Activated CD8-positive, alpha-beta memory T cell treated with anti-CD3 and anti-CD28 coated beads for 48 hours (primary cell): ENCODE data around the gene FLVCR1.

Source experiments
- DNase-seq, 3 experiments: peaks; one replicate each; pipeline ENCODE4 v3.0.0-alpha.2; 2020; ENCODE audit warnings: low read depth in 2 of 3, low spot score in 2 of 3

FLVCR1 gene

DNA sequence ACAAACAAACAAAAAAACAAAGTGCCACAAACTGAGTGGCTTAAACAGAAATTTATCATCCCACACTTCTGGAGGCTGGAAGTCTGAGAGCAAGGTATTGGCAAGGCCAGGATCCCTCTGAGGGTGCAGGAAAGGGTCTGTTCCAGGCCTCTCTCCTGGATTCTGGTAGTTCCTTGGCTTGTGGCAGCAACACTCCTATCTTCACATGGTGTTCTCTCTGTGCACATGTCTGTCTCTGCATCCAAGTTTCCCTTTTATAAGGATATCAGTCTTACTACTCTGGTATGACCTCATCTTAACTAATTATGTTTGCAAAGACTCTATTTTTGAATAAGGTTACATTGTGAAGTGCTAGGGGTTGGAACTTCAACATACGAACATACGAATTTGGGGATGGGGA is 87.0 kb downstream of the FLVCR1 start:
- DNase-seq, result no peak

- no peak for DNase-seq
Observed at GRCh38 chr1:212945463-212946160, 87.5 kb downstream of the FLVCR1 start.

DNA sequence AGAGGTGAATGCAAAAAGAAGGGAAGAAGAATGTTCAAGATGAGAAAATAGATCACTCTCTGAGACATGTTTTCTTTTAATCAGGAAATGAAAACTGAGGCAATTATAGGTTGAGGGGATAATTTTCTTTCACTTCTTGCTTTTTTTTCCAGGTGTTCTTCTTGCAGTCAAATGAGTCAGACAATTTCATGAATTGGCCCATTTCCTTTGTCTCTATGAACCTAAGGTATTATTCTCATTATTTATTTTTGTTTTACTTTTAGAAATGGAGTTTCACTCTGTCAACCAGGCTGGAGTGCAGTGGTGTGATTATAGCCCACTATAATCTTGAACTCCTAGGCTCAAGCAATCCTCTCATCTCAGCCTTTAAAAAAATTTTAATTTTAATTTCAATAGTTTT is 88.8 kb downstream of the FLVCR1 start:
- no peak for DNase-seq
